Fibroblast of mammary gland (primary cell): Measurements from ENCODE around the gene TMEM92.

Experiments
- DNase-seq: peaks from one replicate; pipeline ENCODE4 v3.0.0-alpha.2; 2010; ENCODE audit warnings: low read depth
- H3K4me3 ChIP-seq: 2 replicates; pipeline ENCODE4 v1.5.1; 2011; ENCODE audit warnings: low read depth, mild to moderate bottlenecking, low read length, moderate library complexity; ENCODE audit not compliant: control insufficient read depth
- CTCF ChIP-seq: conservative IDR thresholded peaks from 2 replicates; pipeline ENCODE4 v1.5.1; 2011; ENCODE audit warnings: low read depth, low read length, inconsistent platforms; ENCODE audit not compliant: control insufficient read depth, insufficient read depth

Gene TMEM92

GRCh38 chr17:50276588-50277356, 2.5 kb downstream of the TMEM92 start:
- H3K4me3 ChIP-seq, result no peak overlapping the region
- TF ChIP-seq CTCF, result no peak
- DNase-seq, result no peak

GRCh38 chr17:50277357-50277754, 3.1 kb downstream of the TMEM92 start:
- TF ChIP-seq CTCF, result no peak
- DNase-seq, result no peak
- H3K4me3 ChIP-seq, result no peak overlapping the region

- no peak overlapping the region for H3K4me3 ChIP-seq
- no peak for TF ChIP-seq CTCF
- DNase-seq, result no peak
Observed at GRCh38 chr17:50278526-50279180, 4.4 kb downstream of the TMEM92 start.

GRCh38 chr17:50279181-50279526, 4.9 kb downstream of the TMEM92 start:
- no peak overlapping the region for H3K4me3 ChIP-seq
- DNase-seq, result peak; percentile 52
- TF ChIP-seq CTCF, result no peak

- no peak for TF ChIP-seq CTCF
Observed at GRCh38 chr17:50279639-50280038, 5.4 kb downstream of the TMEM92 start.

GRCh38 chr17:50280068-50280467, 5.8 kb downstream of the TMEM92 start:
- no peak overlapping the region for H3K4me3 ChIP-seq
- no peak for TF ChIP-seq CTCF
- no peak for DNase-seq

More at GRCh38 chr17:50279639-50280038, 5.4 kb downstream of the TMEM92 start:
- no peak for DNase-seq
- no peak overlapping the region for H3K4me3 ChIP-seq
